ENCODE measurements around the gene C20orf202.
"Not testable (repeated sequence)": the region's sequence is repeated elsewhere in the genome, so short reads cannot be mapped to it uniquely, and the experiment has no call there.

C20orf202 gene

DNA sequence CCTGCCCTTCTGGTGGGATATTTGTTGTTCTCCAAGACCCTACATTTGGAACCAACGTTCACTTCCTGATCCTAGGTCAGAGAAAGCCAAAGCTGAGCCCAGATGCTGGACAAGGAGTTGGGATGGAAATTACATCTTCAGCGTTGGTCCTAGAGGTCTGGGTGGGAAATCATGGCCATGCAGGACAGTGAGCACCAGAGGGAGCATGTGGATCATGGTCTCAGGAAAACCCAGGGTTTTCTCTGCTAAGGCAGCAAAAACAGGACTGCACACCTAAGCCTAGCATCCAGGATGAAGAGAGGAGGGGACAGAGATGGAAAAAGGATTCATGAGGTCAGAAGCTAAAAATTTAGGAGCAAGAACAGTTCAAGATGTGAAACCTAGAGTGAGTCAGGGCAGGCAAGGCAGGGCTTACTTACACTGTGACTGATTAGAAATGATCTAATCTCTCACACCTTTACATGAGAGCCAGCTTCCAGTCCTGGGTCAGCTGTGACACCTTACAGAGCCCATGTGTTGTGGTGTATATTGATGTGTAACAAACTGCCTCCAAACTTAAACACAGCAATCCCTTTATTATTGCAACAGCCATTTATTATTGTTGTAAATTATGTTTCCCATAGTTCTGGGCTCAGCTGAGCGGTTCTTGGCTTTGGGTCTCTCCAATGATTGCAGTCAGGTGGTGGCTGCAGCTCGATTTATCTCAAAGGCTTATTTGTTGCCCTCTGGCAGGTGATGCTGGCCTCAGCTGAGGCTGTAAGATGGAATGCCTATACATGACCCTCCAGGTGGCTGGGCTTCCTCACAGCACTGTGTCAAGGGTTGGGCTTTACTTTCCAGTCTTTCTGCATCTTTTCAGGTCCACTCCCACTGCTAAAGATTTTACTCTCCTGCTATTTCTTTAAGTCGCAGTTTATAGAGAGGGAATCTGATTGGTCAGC, 6.5 kb downstream of the C20orf202 start:
- DNase-seq (ENCODE audit: low read depth): no peak

GRCh38 chr20:1210501-1210900, 7.2 kb downstream of the C20orf202 start:
- no peak for DNase-seq (ENCODE audit: low read depth)

DNA sequence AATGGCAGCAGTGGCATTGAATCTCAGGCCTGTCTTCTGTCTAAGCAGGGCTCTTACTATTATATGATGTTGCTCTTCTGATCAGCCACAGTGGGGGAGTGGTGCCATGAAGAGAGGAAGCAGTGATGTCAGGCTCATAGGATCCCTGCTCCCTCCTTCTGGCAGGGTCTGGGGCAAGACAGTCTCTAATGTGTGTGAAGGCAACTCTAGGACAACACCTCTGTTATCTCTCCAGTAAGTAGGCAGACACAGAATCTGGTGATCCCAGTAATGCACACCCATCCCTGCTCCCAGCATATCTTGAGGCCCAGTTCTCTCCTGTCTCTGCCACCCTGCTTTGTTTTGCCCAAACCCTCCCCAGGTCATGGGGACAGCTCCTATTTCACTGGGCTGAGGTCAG, 8.8 kb downstream of the C20orf202 start:
- DNase-seq (ENCODE audit: low read depth): no peak

DNA sequence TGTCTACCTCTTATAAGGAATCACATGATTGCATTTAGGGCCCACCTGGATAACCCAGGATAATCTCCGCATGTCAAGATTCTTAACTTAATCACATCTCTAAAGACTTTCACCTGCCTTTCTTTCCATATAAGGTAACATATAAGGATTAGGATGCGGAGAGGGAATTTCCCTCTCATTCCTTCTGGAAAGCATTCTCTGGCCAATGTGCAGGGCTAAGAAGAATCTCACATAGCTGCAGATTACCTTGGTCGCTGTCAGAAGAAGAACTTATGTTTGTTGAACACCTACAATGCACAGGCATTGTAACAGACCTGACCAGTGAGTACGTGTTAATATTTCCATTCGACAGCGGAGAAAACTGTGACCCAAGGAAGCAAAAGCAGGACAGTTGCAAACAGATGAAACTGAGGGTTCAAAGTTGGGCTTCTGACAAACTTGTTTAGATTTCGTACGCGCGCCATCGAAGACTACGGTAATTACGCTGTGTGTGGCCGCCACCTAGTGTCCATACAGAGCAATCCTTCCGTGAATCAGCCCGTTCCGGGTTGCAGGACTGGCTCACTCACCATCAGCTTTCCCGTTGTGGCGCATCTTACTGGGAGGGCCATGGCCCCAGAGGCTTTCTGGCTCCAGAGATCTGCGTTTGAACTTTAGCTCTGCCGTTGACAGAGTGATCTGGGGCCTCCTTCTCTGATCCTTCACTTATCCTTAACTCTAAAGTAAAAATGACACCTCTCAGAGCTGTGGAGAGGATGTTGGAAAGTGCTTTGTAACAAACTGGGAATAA, 9.5 kb downstream of the C20orf202 start:
- peak; percentile 18 for DNase-seq (ENCODE audit: low read depth)

DNA sequence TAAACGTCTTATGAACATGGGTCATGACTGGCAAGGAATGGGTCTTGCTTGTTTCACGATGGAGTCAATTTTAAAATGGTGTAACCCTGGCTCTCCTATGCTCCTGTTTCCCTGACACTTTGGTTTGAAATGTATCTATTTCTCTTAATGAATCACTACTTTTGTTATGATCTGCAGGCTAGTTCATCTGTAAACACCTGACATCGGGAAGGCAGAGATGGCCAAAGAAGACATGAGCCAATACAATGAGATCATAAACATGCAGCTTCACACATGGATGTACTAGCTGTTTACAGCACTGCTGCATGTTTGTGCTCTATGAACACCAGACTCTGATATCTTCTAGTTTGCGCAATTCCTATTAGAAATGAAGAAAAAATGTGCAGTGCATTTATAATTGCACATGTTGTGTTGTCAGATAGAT, 11.6 kb downstream of the C20orf202 start:
- no peak for DNase-seq (ENCODE audit: low read depth)

- DNase-seq (ENCODE audit: low read depth): no peak
These were observed 12.3 kb downstream of the C20orf202 start for GRCh38 chr20:1215386-1216170.

DNA sequence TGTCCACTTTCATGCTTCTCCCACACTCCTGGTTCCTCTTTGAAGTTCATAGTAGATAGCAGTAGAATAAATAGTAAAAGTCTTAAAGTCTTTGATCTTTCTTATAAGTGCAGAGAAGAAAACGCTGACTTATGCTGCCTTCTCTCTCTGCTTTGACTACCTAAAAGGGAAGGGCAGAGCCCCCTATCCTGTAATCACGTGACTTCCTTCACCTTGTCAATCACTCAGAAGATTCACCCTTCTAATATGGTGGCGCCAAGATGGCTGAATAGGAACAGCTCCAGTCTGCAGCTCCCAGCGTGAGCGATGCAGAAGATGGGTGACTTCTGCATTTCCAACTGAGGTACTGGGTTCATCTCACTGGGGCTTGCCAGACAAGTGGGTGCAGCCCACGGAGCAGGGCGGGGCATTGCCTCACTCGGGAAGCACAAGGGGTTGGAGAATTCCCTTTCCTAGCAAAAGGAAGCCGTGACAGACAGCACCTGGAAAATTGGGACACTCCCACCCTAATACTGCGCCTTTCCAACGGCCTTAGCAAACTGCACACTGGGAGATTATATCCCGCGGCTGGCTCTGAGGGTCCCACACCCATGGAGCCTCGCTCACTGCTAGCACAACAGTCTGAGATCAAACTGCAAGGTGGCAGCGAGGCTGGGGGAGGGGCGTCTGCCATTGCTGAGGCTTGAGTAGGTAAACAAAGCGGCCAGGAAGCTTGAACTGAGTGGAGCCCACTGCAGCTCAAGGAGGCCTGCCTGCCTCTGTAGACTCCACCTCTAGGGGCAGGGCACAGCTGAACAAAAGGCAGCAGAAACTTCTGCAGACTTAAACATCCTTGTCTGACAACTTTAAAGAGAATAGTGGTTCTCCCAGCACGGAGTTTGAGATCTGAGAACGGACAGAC, 13.5 kb downstream of the C20orf202 start:
- not testable (repeated sequence) for DNase-seq (ENCODE audit: low read depth)

- DNase-seq (ENCODE audit: low read depth): not testable (repeated sequence)
These were observed 19.5 kb downstream of the C20orf202 start for GRCh38 chr20:1222750-1223149.

- no peak for DNase-seq (ENCODE audit: low read depth)
These were observed 21.1 kb downstream of the C20orf202 start for GRCh38 chr20:1224205-1224890.

- DNase-seq (ENCODE audit: low read depth): no peak
These were observed 22.1 kb downstream of the C20orf202 start for GRCh38 chr20:1225263-1225782.

- DNase-seq (ENCODE audit: low read depth): peak; percentile 18
These were observed 22.8 kb downstream of the C20orf202 start, which contains the start of gene RAD21L1 for GRCh38 chr20:1225783-1226654. RAD21L1 (plus strand) TSS chr20:1226044; CDS start chr20:1228454, 2,410 bp downstream.

- DNase-seq (ENCODE audit: low read depth): no peak
These were observed 26.3 kb downstream of the C20orf202 start for GRCh38 chr20:1229541-1229940.

DNA sequence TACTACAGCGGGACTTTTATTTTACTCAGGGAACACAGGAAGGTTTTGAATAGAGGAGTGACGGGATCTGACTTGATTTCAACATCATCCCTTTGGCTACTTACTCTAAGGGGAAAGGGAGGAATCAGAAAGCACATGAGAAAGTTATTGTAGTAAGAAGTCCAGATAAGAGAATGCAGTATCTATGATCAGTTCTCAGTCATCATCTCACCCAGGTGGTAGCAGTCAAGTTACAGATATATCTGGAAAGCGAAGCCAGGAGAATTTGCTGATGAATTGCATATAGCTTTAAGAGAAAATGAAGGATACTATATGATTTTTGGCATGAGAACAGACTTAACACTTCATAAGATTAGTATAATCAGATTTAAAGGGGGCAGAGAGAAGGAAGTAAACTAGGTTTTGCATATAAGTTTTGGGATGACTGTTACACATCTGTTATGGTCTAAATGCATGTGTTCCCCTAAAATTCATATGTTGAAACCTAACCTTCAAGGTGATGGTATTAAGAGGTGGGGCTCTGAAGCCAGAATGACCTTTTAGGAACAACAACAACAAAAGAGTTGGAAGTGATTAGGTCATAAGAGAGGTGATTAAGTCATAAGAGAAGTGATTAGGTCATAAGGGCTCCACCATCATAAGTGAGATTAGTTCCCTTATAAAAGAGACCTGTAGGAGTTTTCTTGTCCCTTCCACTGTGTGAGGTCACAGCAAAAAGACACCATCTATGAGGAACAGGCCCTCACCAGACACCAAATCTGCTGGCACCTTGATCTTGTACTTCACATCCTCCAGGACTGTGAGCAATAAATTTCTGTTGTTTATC, 29.2 kb downstream of the C20orf202 start:
- no peak for DNase-seq (ENCODE audit: low read depth)

- no peak for DNase-seq (ENCODE audit: low read depth)
These were observed 37.3 kb downstream of the C20orf202 start for GRCh38 chr20:1240549-1240948.

- DNase-seq (ENCODE audit: low read depth): no peak
These were observed 38.2 kb downstream of the C20orf202 start for GRCh38 chr20:1241456-1241855.

DNA sequence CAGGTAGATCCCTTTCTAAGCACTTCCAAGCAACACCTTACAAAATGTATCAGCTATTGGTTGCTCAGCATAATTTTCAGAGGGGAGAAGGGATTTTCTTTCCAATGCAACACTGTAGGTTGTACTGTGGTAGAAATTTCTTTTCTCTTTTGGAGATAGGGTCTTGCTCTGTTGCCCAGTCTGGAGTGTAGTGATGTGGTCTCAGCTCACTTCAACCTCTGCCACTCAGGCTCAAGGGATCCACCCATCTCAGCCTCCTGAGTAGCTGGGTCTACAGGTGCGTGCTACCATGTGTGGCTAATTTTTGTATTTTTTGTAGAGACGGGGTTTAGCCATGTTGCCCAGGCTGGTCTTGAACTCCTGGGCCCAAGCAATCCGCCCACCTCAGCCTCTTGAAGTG, 38.8 kb downstream of the C20orf202 start:
- no peak for DNase-seq (ENCODE audit: low read depth)

- peak; percentile 86 for DNase-seq (ENCODE audit: low read depth)
These were observed 39.3 kb downstream of the C20orf202 start for GRCh38 chr20:1242530-1242929.

DNA sequence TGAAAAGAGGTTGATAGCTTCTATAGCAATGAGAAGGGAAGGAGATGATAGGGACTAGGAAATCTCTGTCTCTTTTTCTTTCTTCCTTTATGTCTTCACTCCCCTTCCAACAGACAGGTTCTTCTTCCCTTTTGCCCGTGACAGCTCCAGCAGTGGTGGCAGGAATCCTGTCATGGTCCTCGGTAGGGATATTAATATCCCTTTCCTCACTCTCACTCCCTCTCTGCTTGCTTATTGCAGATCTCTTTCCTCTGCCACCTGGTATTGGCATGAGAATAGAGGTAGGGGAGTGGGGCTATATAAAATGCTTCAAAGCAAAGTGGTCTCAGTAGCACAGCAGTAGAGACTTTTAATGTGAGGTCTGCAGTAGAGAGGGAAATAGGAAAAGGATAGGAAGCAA, 42.3 kb downstream of the C20orf202 start:
- DNase-seq (ENCODE audit: low read depth): no peak

Data from non-pigmented ciliary epithelial cell (primary cell).